ENCODE results near the gene BMP7.
"Not testable (repeated sequence)": the region's sequence is repeated elsewhere in the genome, so short reads cannot be mapped to it uniquely, and the experiment has no call there.

Gene BMP7

GRCh38 chr20:57267158-57267821, 849 bp upstream of the BMP7 start:
- DNase-seq: peak in 1 of 56 donors; percentile 19

- peak in 2 of 56 donors; percentile 70 to 74 for DNase-seq
Observed at GRCh38 chr20:57265997-57266290, 497 bp downstream of the BMP7 start.

GRCh38 chr20:57265336-57265996, 975 bp downstream of the BMP7 start:
- peak in 4 of 56 donors; percentile 31 to 47 (median 40) for DNase-seq

- not testable (repeated sequence) for DNase-seq
Observed at GRCh38 chr20:57264908-57265335, 1.5 kb downstream of the BMP7 start.

- DNase-seq: peak in 1 of 56 donors; percentile 6
Observed at GRCh38 chr20:57263801-57264792, 2.3 kb downstream of the BMP7 start.

- DNase-seq: peak in 1 of 56 donors; percentile 20
Observed at GRCh38 chr20:57262784-57263609, 3.4 kb downstream of the BMP7 start.

GRCh38 chr20:57262301-57262700, 4.1 kb downstream of the BMP7 start:
- DNase-seq: peak in 1 of 56 donors; percentile 22

- DNase-seq: no peak
Observed at GRCh38 chr20:57261457-57262251, 4.8 kb downstream of the BMP7 start.

- no peak for DNase-seq
Observed at GRCh38 chr20:57260934-57261333, 5.5 kb downstream of the BMP7 start.

- DNase-seq: peak in 4 of 56 donors; percentile 11 to 49 (median 20)
Observed at GRCh38 chr20:57259938-57260921, 6.2 kb downstream of the BMP7 start.

- peak in 31 of 56 donors; percentile 18 to 71 (median 45) for DNase-seq
Observed at GRCh38 chr20:57259121-57259937, 7.1 kb downstream of the BMP7 start.

- DNase-seq: peak in 16 of 56 donors; percentile 16 to 58 (median 32)
Observed at GRCh38 chr20:57257701-57258453, 8.6 kb downstream of the BMP7 start.

- no peak for DNase-seq
Observed at GRCh38 chr20:57256908-57257307, 9.5 kb downstream of the BMP7 start.

GRCh38 chr20:57256205-57256604, 10.2 kb downstream of the BMP7 start:
- no peak for DNase-seq

- no peak for DNase-seq
Observed at GRCh38 chr20:57255183-57255582, 11.3 kb downstream of the BMP7 start.

GRCh38 chr20:57252559-57253162, 13.8 kb downstream of the BMP7 start:
- DNase-seq: no peak

GRCh38 chr20:57251949-57252348, 14.5 kb downstream of the BMP7 start:
- no peak for DNase-seq

All from amygdala (tissue), 56 donors.